ENCODE results near the gene FAM229A. TPM values are rescaled to one million over a fixed set of nuclear protein-coding genes. Genes with fewer than 3 reads are reported as not detected.
"Not testable (repeated sequence)": the region's sequence is repeated elsewhere in the genome, so short reads cannot be mapped to it uniquely, and the experiment has no call there.

Gene FAM229A
- polyA plus RNA-seq, 3 donors = 19.9 TPM; not detected in 2

DNA sequence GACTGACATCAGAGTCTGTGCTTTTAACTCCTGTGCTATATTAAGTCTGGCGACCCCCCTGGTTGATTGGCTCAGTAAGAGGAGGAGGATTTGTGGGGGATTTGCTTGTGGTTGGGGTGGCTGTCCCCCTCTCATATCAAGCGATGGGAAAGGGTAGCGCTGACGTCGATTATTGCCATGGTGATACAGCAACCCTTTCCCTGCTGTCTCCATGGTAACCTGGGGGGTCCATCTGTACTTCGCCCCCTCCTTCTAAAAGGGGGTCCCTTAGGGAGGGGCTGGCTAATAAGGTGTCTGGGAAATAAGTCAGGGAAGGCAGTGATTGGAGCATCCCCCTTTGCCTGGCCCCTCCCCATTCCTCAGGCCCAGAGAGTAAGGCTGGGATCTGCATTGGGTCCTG, 4.7 kb downstream of the FAM229A start:
- Mint-ChIP-seq H3K4me3 (no peak overlapping the region), H3K36me3 (peaks cover 13 to 30% of the 10 kb centered on the region in 2 donors), H3K4me1 (peaks cover 37% of the 10 kb centered on the region), H3K27ac (peak overlapping the region in 1 of 7 donors; percentile 54), H3K27me3 (ENCODE audit: low read depth in 3 of 3) (peaks cover 26 to 56% (median 38%) of the 10 kb centered on the region in 3 donors), H3K9me3 (peaks cover 0 to 12% (median 4%) of the 10 kb centered on the region in 7 donors)
- WGBS (ENCODE audit: insufficient coverage) = no CpG with 5 or more reads among the region's 6 CpGs
- TF ChIP-seq, protein P1, sequence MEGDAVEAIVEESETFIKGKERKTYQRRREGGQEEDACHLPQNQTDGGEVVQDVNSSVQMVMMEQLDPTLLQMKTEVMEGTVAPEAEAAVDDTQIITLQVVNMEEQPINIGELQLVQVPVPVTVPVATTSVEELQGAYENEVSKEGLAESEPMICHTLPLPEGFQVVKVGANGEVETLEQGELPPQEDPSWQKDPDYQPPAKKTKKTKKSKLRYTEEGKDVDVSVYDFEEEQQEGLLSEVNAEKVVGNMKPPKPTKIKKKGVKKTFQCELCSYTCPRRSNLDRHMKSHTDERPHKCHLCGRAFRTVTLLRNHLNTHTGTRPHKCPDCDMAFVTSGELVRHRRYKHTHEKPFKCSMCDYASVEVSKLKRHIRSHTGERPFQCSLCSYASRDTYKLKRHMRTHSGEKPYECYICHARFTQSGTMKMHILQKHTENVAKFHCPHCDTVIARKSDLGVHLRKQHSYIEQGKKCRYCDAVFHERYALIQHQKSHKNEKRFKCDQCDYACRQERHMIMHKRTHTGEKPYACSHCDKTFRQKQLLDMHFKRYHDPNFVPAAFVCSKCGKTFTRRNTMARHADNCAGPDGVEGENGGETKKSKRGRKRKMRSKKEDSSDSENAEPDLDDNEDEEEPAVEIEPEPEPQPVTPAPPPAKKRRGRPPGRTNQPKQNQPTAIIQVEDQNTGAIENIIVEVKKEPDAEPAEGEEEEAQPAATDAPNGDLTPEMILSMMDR (IDR thresholded peaks at IDR 0.05) = no peak
- intact Hi-C loops (cut with micrococcal nuclease) = no loop called here
- H3K27ac ChIP-seq (ENCODE audit: low read depth in 1 of 2, low read length in 2 of 2) = no peak overlapping the region
- H3K36me3 ChIP-seq (replicated peaks in 1 of 2; ENCODE audit: control insufficient read depth in 1 of 2, insufficient read depth in 2 of 2, low read length in 2 of 2) = no peaks in the 10 kb centered on the region
- H4K20me1 ChIP-seq (ENCODE audit: insufficient read depth, low read length) = peaks cover 13% of the 10 kb centered on the region
- peaks cover 23 to 31% of the 10 kb centered on the region in 2 donors for H3K4me1 ChIP-seq (ENCODE audit: control insufficient read depth in 1 of 2, insufficient read depth in 2 of 2, low read length in 2 of 2)
- H3K4me2 ChIP-seq (replicated peaks; ENCODE audit: extremely low read depth, low read length, poor library complexity, severe bottlenecking) = no peak overlapping the region
- H3K79me2 ChIP-seq (ENCODE audit: insufficient read depth, low read length) = no peaks in the 10 kb centered on the region
- H3K9me3 ChIP-seq (replicated peaks in 1 of 2; ENCODE audit: control insufficient read depth in 1 of 2, insufficient read depth in 1 of 2, low read length in 2 of 2) = no peaks in the 10 kb centered on the region
- no peak overlapping the region for H3K4me3 ChIP-seq (replicated peaks in 1 of 3; ENCODE audit: low read depth in 2 of 3, low read length in 3 of 3)
- H3K9ac ChIP-seq (ENCODE audit: insufficient read depth, low read length, poor library complexity, severe bottlenecking) = no peak overlapping the region
- H2AFZ ChIP-seq (ENCODE audit: insufficient read depth, low read depth, low read length, poor library complexity, severe bottlenecking) = no peak overlapping the region
- DNase-seq = no peak
- peaks cover 3 to 13% of the 10 kb centered on the region in 2 donors for H3K27me3 ChIP-seq (ENCODE audit: control insufficient read depth in 2 of 2, insufficient read depth in 2 of 2, low read length in 2 of 2)

DNA sequence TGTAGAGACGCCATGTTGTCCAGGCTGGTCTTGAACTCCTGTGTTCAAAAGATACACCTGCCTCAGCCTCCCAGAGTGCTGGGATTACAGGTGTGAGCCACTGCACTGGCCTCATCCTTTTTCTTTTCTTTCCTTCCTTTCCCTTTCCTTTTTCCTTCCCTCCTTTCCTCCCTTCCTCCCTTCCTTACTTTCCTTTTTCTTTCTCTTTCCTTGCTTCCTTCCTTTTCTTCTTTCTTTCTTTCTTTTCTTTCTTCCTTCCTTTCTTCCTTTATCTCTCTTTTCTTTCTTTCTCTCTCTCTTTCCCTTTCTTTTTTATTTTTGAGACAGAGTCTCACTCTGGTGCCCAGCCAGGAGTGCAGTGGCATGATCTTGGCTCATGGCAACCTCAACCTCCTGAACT, 5.8 kb downstream of the FAM229A start:
- H3K9me3 ChIP-seq (replicated peaks in 1 of 2; ENCODE audit: control insufficient read depth in 1 of 2, insufficient read depth in 1 of 2, low read length in 2 of 2) = no peaks in the 10 kb centered on the region
- no peak overlapping the region for H3K4me3 ChIP-seq (replicated peaks in 1 of 3; ENCODE audit: low read depth in 2 of 3, low read length in 3 of 3)
- H3K27ac Mint-ChIP-seq = no peak overlapping the region
- H3K4me2 ChIP-seq (replicated peaks; ENCODE audit: extremely low read depth, low read length, poor library complexity, severe bottlenecking) = no peak overlapping the region
- peaks cover 41% of the 10 kb centered on the region for H3K4me1 Mint-ChIP-seq
- no peak for DNase-seq
- H4K20me1 ChIP-seq (ENCODE audit: insufficient read depth, low read length) = peaks cover 4% of the 10 kb centered on the region
- H3K4me1 ChIP-seq (ENCODE audit: control insufficient read depth in 1 of 2, insufficient read depth in 2 of 2, low read length in 2 of 2) = peaks cover 26 to 32% of the 10 kb centered on the region in 2 donors
- peak overlapping the region in 1 of 2 donors; percentile 40 for H3K4me3 Mint-ChIP-seq
- intact Hi-C loops (cut with micrococcal nuclease) = no loop called here
- H3K27me3 ChIP-seq (ENCODE audit: control insufficient read depth in 2 of 2, insufficient read depth in 2 of 2, low read length in 2 of 2) = peaks cover 0 to 7% of the 10 kb centered on the region in 2 donors
- no peak overlapping the region for H3K9ac ChIP-seq (ENCODE audit: insufficient read depth, low read length, poor library complexity, severe bottlenecking)
- H2AFZ ChIP-seq (ENCODE audit: insufficient read depth, low read depth, low read length, poor library complexity, severe bottlenecking) = no peak overlapping the region
- H3K9me3 Mint-ChIP-seq = peaks cover 0 to 8% (median 3%) of the 10 kb centered on the region in 7 donors
- WGBS (ENCODE audit: insufficient coverage) = no CpG with 5 or more reads among the region's 1 CpG
- H3K36me3 ChIP-seq (replicated peaks in 1 of 2; ENCODE audit: control insufficient read depth in 1 of 2, insufficient read depth in 2 of 2, low read length in 2 of 2) = no peaks in the 10 kb centered on the region
- H3K79me2 ChIP-seq (ENCODE audit: insufficient read depth, low read length) = no peaks in the 10 kb centered on the region
- H3K36me3 Mint-ChIP-seq = peaks cover 8 to 26% of the 10 kb centered on the region in 2 donors
- H3K27me3 Mint-ChIP-seq (ENCODE audit: low read depth in 3 of 3) = peaks cover 22 to 45% (median 33%) of the 10 kb centered on the region in 3 donors
- TF ChIP-seq, protein P1 (IDR thresholded peaks at IDR 0.05) = no peak
- H3K27ac ChIP-seq (ENCODE audit: low read depth in 1 of 2, low read length in 2 of 2) = no peak overlapping the region

DNA sequence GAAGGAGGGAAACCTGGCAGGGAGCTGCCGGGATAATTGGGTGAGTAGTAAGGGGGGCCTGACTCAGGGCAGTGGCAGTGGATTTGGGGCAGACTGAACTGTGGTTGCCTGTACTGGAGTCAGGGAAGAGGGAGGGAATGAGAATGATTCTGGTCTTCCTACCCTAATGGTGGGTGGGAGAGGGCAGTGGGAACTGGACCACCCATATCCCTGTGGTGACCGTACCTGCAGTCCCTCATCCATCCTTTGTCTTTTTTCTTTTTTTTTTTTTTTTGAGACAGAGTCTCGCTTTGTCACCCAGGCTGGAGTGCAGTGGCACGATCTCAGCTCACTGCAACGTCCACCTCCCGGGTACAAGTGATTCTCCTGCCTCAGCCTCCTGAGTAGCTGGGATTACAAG, 6.5 kb downstream of the FAM229A start:
- H3K36me3 ChIP-seq (replicated peaks in 1 of 2; ENCODE audit: control insufficient read depth in 1 of 2, insufficient read depth in 2 of 2, low read length in 2 of 2); H3K4me2 ChIP-seq (replicated peaks; ENCODE audit: extremely low read depth, low read length, poor library complexity, severe bottlenecking); H2AFZ ChIP-seq (ENCODE audit: insufficient read depth, low read depth, low read length, poor library complexity, severe bottlenecking); DNase-seq; H3K27ac Mint-ChIP-seq; H3K9me3 ChIP-seq (replicated peaks in 1 of 2; ENCODE audit: control insufficient read depth in 1 of 2, insufficient read depth in 1 of 2, low read length in 2 of 2); H3K27ac ChIP-seq (ENCODE audit: low read depth in 1 of 2, low read length in 2 of 2); H4K20me1 ChIP-seq (ENCODE audit: insufficient read depth, low read length); H3K9me3 Mint-ChIP-seq; H3K27me3 ChIP-seq (ENCODE audit: control insufficient read depth in 2 of 2, insufficient read depth in 2 of 2, low read length in 2 of 2); intact Hi-C loops (cut with micrococcal nuclease); H3K9ac ChIP-seq (ENCODE audit: insufficient read depth, low read length, poor library complexity, severe bottlenecking); H3K4me3 ChIP-seq (replicated peaks in 1 of 3; ENCODE audit: low read depth in 2 of 3, low read length in 3 of 3); H3K79me2 ChIP-seq (ENCODE audit: insufficient read depth, low read length): not testable (repeated sequence)
- Mint-ChIP-seq H3K4me1 (peaks cover 40% of the 10 kb centered on the region), H3K27me3 (ENCODE audit: low read depth in 3 of 3) (peaks cover 19 to 39% (median 29%) of the 10 kb centered on the region in 3 donors), H3K36me3 (peaks cover 8 to 23% of the 10 kb centered on the region in 2 donors), H3K4me3 (peak overlapping the region in 1 of 2 donors; percentile 5)
- 89% methylated on average over 4 of the region's 6 CpGs for WGBS (ENCODE audit: insufficient coverage)
- H3K4me1 ChIP-seq (ENCODE audit: control insufficient read depth in 1 of 2, insufficient read depth in 2 of 2, low read length in 2 of 2) = peaks cover 29 to 35% of the 10 kb centered on the region in 2 donors

Data from CD14-positive monocyte (primary cell).